H9 (cell line): ENCODE data around the gene SRGAP3. TPM values are rescaled to one million over a fixed set of nuclear protein-coding genes. Genes with fewer than 3 reads are reported as not detected.

Source experiments
- DNase-seq: peaks from one replicate; pipeline ENCODE4 v3.0.0-alpha.2; 2017
- H2AFZ ChIP-seq: one replicate; pipeline ENCODE4 v1.6.1; 2013; ENCODE audit warnings: mild to moderate bottlenecking, low read length, control low read depth, moderate library complexity
- H2AK5ac ChIP-seq: 2 replicates; pipeline ENCODE4 v1.6.1; 2013; ENCODE audit warnings: low read length, control low read depth, mixed read lengths; ENCODE audit not compliant: insufficient read length
- H2BK120ac ChIP-seq: one replicate; pipeline ENCODE4 v1.6.1; 2013; ENCODE audit warnings: low read depth, mild to moderate bottlenecking, low read length, control low read depth, inconsistent platforms; ENCODE audit not compliant: poor library complexity, severe bottlenecking
- H2BK12ac ChIP-seq: 2 replicates; pipeline ENCODE4 v1.6.1; 2013; ENCODE audit warnings: low read length, control low read depth, mixed read lengths, low read depth; ENCODE audit not compliant: insufficient read length
- H2BK15ac ChIP-seq: 2 replicates; pipeline ENCODE4 v1.6.1; 2013; ENCODE audit warnings: low read depth, low read length, control low read depth
- H2BK20ac ChIP-seq: one replicate; pipeline ENCODE4 v1.6.1; 2013; ENCODE audit warnings: low read depth, mild to moderate bottlenecking, low read length, control low read depth, inconsistent platforms; ENCODE audit not compliant: poor library complexity, severe bottlenecking
- H2BK5ac ChIP-seq: 2 replicates; pipeline ENCODE4 v1.6.1; 2013; ENCODE audit warnings: low read length, control low read depth, mixed read lengths; ENCODE audit not compliant: insufficient read length
- H3K14ac ChIP-seq: 2 replicates; pipeline ENCODE4 v1.6.1; 2013; ENCODE audit warnings: low read length, control low read depth; ENCODE audit not compliant: insufficient read depth
- H3K18ac ChIP-seq: 2 replicates; pipeline ENCODE4 v1.6.1; 2013; ENCODE audit warnings: low read depth, mild to moderate bottlenecking, mixed read lengths, low read length, control low read depth; ENCODE audit not compliant: insufficient read length
- H3K23ac ChIP-seq: 2 replicates; pipeline ENCODE4 v1.6.1; 2013; ENCODE audit warnings: low read length, control low read depth, mixed read lengths, low read depth; ENCODE audit not compliant: insufficient read length
- H3K23me2 ChIP-seq: 2 replicates; pipeline ENCODE4 v1.6.1; 2013; ENCODE audit warnings: low read depth, mild to moderate bottlenecking, mixed read lengths, low read length, control low read depth; ENCODE audit not compliant: insufficient read length, poor library complexity, severe bottlenecking
- H3K27ac ChIP-seq: 2 replicates; pipeline ENCODE4 v1.5.1; 2013; ENCODE audit warnings: low read length, control low read depth, mixed read lengths, low read depth; ENCODE audit not compliant: insufficient read length
- H3K27me3 ChIP-seq: 2 replicates; pipeline ENCODE4 v1.6.1; 2013; ENCODE audit warnings: low read length, control low read depth, inconsistent platforms; ENCODE audit not compliant: insufficient read depth
- H3K4ac ChIP-seq: 2 replicates; pipeline ENCODE4 v1.6.1; 2013; ENCODE audit warnings: low read depth, mild to moderate bottlenecking, control low read depth, inconsistent platforms, low read length, moderate library complexity
- H3K4me1 ChIP-seq: 2 replicates; pipeline ENCODE4 v1.6.1; 2013; ENCODE audit warnings: low read length, control low read depth, inconsistent platforms; ENCODE audit not compliant: insufficient read depth
- H3K4me2 ChIP-seq: 2 replicates; pipeline ENCODE4 v1.6.1; 2013; ENCODE audit warnings: low read length, control low read depth, mixed read lengths; ENCODE audit not compliant: insufficient read length, insufficient read depth
- H3K56ac ChIP-seq: 2 replicates; pipeline ENCODE4 v1.6.1; 2013; ENCODE audit warnings: low read depth, mild to moderate bottlenecking, mixed read lengths, low read length, control low read depth; ENCODE audit not compliant: insufficient read length
- H3K79me1 ChIP-seq: 2 replicates; pipeline ENCODE4 v1.6.1; 2013; ENCODE audit warnings: low read depth, mild to moderate bottlenecking, moderate library complexity, low read length, control low read depth, inconsistent platforms; ENCODE audit not compliant: insufficient read depth, poor library complexity, severe bottlenecking
- H3K79me2 ChIP-seq: 2 replicates; pipeline ENCODE4 v1.6.1; 2013; ENCODE audit warnings: low read length, control low read depth, inconsistent platforms; ENCODE audit not compliant: insufficient read depth
- H3K9ac ChIP-seq: 2 replicates; pipeline ENCODE4 v1.6.1; 2013; ENCODE audit warnings: low read length, control low read depth, mixed read lengths; ENCODE audit not compliant: insufficient read length; ENCODE audit errors: extremely low read depth
- H3K9me3 ChIP-seq: one replicate; pipeline ENCODE4 v1.6.1; 2013; ENCODE audit warnings: low read depth, low read length, inconsistent platforms; ENCODE audit not compliant: control insufficient read depth
- H3T11ph ChIP-seq: one replicate; pipeline ENCODE4 v1.6.1; 2013; ENCODE audit warnings: mild to moderate bottlenecking, low read length, control low read depth, inconsistent platforms
- H4K20me1 ChIP-seq: one replicate; pipeline ENCODE4 v1.6.1; 2013; ENCODE audit not compliant: control insufficient read depth, insufficient read length, insufficient read depth
- H4K5ac ChIP-seq: 2 replicates; pipeline ENCODE4 v1.6.1; 2013; ENCODE audit warnings: low read depth, mild to moderate bottlenecking, mixed read lengths, low read length, control low read depth; ENCODE audit not compliant: insufficient read length
- H4K8ac ChIP-seq: replicated peaks from 2 replicates; pipeline ENCODE4 v1.6.1; 2013; ENCODE audit warnings: low read length, control low read depth, mixed read lengths, low read depth; ENCODE audit not compliant: insufficient read length
- H4K91ac ChIP-seq: 2 replicates; pipeline ENCODE4 v1.6.1; 2013; ENCODE audit warnings: low read depth, mild to moderate bottlenecking, moderate library complexity, mixed read lengths, low read length, control low read depth; ENCODE audit not compliant: insufficient read length
- H3K27ac Mint-ChIP-seq, 3 experiments: 2 replicates in 2 of 3; 3 replicates in 1 of 3; pipeline ENCODE4 v1.8.0; 2020 to 2021; ENCODE audit warnings: mixed read lengths in 3 of 3, mild to moderate bottlenecking in 1 of 3, moderate library complexity in 1 of 3
- H3K27me3 Mint-ChIP-seq: 2 replicates; pipeline ENCODE4 v1.8.0; 2021; ENCODE audit warnings: low read depth, mild to moderate bottlenecking, moderate library complexity, mixed read lengths
- H3K36me3 Mint-ChIP-seq, 3 experiments: 2 replicates in 2 of 3; 3 replicates in 1 of 3; pipeline ENCODE4 v1.8.0; 2020 to 2021; ENCODE audit warnings: low read depth in 3 of 3, mixed read lengths in 3 of 3; ENCODE audit not compliant: insufficient read depth in 1 of 3
- H3K4me1 Mint-ChIP-seq, 2 experiments: 2 replicates each; pipeline ENCODE4 v1.8.0; 2020; ENCODE audit warnings: mixed read lengths in 2 of 2
- H3K4me3 Mint-ChIP-seq, 2 experiments: 2 replicates in 1 of 2; 3 replicates in 1 of 2; pipeline ENCODE4 v1.8.0; 2020 to 2021; ENCODE audit warnings: mild to moderate bottlenecking in 2 of 2, mixed read lengths in 2 of 2, moderate library complexity in 1 of 2
- H3K9me3 Mint-ChIP-seq, 2 experiments: 2 replicates in 1 of 2; 3 replicates in 1 of 2; pipeline ENCODE4 v1.8.0; 2020; ENCODE audit warnings: mild to moderate bottlenecking in 2 of 2, mixed read lengths in 2 of 2, moderate library complexity in 1 of 2
- WGBS: extraction: QIAGEN DNeasy Blood & Tissue Kit; methylation state at CpG from one replicate; pipeline ENCODE4 v1.1.7; 2013; ENCODE audit warnings: missing lambda C conversion rate, low lambda C conversion rate, mixed read lengths; ENCODE audit not compliant: insufficient read length; ENCODE audit errors: extremely low coverage; 5-methylcytosine and 5-hydroxymethylcytosine counted together
- total RNA-seq: library from RNA; stranded (reverse); gene quantifications from 2 replicates; pipeline ENCODE4 v1.2.1, GENCODE V29; 2021
- TF ChIP-seq, protein P1 (sequence below): fragments of 200-600 bp; sonication (generic); conservative IDR thresholded peaks from 3 replicates; pipeline ENCODE4 v1.8.0; 2021; ENCODE audit warnings: antibody characterized with exemption, mild to moderate bottlenecking

Gene SRGAP3
- total RNA-seq, 1 experiment from 2014 or later: 3.4 TPM

DNA sequence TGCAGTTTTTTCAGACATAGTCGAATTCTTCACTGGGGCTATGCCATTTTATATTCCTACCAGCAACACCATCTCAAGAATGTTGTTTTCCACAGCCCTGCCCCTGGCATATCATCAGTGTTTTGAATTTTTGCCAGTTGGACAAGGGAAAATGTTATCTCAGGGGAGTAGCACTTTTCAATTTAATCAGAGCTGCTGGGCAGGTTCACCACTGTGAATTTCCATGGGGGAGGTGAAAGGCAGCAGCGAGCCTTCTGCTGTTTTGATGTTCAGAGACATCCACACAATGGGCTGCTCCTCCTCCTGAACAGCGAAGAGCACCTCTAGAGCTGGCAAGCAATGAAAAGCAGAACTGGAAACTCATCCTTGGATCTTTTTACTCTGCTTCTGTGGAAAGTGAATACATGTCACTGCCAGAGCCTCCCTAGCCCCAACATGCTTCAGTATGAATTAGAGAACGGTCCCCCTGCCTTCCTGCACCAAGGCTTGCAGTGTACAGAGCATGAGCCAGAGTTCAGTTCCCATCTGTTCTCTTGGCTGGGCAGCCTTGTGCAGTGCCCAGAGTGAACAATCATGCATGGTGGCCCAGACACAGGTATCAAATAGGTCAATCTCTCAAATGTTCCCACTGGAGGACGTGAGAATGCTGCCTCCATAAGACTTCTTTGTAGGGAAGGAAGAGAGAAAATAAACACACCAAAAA lies 230.0 kb downstream of the SRGAP3 start:
- Mint-ChIP-seq H3K27me3 (no peaks in the 10 kb centered on the region), H3K27ac (no peak overlapping the region), H3K4me1 (peaks cover 38 to 44% of the 10 kb centered on the region in 2 experiments), H3K9me3 (no peaks in the 10 kb centered on the region), H3K4me3 (no peak overlapping the region), H3K36me3 (no peaks in the 10 kb centered on the region)
- no peak overlapping the region for H4K8ac ChIP-seq
- H2BK12ac ChIP-seq: no peak overlapping the region
- no peak overlapping the region for H3T11ph ChIP-seq
- no peaks in the 10 kb centered on the region for H3K23me2 ChIP-seq
- no peaks in the 10 kb centered on the region for H3K79me1 ChIP-seq
- no peak overlapping the region for H3K4ac ChIP-seq
- no peak overlapping the region for H2AFZ ChIP-seq
- H3K23ac ChIP-seq: no peak overlapping the region
- no peaks in the 10 kb centered on the region for H3K4me1 ChIP-seq
- TF ChIP-seq, protein P1, sequence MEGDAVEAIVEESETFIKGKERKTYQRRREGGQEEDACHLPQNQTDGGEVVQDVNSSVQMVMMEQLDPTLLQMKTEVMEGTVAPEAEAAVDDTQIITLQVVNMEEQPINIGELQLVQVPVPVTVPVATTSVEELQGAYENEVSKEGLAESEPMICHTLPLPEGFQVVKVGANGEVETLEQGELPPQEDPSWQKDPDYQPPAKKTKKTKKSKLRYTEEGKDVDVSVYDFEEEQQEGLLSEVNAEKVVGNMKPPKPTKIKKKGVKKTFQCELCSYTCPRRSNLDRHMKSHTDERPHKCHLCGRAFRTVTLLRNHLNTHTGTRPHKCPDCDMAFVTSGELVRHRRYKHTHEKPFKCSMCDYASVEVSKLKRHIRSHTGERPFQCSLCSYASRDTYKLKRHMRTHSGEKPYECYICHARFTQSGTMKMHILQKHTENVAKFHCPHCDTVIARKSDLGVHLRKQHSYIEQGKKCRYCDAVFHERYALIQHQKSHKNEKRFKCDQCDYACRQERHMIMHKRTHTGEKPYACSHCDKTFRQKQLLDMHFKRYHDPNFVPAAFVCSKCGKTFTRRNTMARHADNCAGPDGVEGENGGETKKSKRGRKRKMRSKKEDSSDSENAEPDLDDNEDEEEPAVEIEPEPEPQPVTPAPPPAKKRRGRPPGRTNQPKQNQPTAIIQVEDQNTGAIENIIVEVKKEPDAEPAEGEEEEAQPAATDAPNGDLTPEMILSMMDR: no peak
- no peak overlapping the region for H3K14ac ChIP-seq
- no peak for DNase-seq
- H2BK15ac ChIP-seq: no peak overlapping the region
- no peak overlapping the region for H3K4me2 ChIP-seq
- H2BK120ac ChIP-seq: no peak overlapping the region
- no peaks in the 10 kb centered on the region for H4K20me1 ChIP-seq
- H3K56ac ChIP-seq: no peak overlapping the region
- WGBS: no CpG with 5 or more reads among the region's 5 CpGs
- H3K27ac ChIP-seq: no peak overlapping the region
- H4K91ac ChIP-seq: no peak overlapping the region
- H4K5ac ChIP-seq: no peak overlapping the region
- no peak overlapping the region for H3K9ac ChIP-seq
- no peak overlapping the region for H2AK5ac ChIP-seq
- H3K9me3 ChIP-seq: no peaks in the 10 kb centered on the region
- H3K79me2 ChIP-seq: no peaks in the 10 kb centered on the region
- no peaks in the 10 kb centered on the region for H3K27me3 ChIP-seq
- no peak overlapping the region for H2BK20ac ChIP-seq
- H3K18ac ChIP-seq: no peak overlapping the region
- H2BK5ac ChIP-seq: no peak overlapping the region
